ENCODE results near the gene NCKAP1.

DNA sequence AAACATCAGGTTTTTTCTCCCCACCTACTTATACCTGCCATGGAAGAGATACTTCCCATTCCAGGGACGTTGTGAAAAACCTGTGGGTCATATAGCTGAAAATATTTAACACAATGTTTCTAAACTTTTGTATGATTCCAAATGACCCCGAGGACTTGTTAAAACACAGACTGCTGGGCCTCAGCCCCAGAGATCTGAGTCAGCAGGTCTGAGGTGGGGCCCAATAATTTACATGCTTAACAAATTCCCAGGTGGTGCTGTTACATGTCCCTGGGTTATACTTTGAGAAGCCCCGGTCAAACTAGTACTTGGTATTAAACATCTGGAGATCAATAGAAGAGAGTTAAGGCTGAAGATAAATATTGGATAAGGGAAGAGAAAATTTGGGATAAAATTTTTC lies 100.4 kb downstream of the NCKAP1 start:
- TF ChIP-seq POLR2A (IDR thresholded peaks at IDR 0.05; ENCODE audit: low read depth, low read length) (no peak), POLR2AphosphoS5 (IDR thresholded peaks at IDR 0.05; ENCODE audit: low read depth, low read length) (no peak)
